Suppressor macrophage treated with lipopolysaccharide for 1 hour (primary cell): ENCODE results near the gene GMIP.
A peak's percentile ranks its signal among the peaks of the same experiment; 100 is the strongest.
"Not testable (repeated sequence)": the region's sequence is repeated elsewhere in the genome, so short reads cannot be mapped to it uniquely, and the experiment has no call there.

Experiments used
- DNase-seq, 3 donors: peaks; one replicate each; pipeline ENCODE4 v3.0.0-alpha.2; 2020 to 2022

The GMIP gene, protein sequence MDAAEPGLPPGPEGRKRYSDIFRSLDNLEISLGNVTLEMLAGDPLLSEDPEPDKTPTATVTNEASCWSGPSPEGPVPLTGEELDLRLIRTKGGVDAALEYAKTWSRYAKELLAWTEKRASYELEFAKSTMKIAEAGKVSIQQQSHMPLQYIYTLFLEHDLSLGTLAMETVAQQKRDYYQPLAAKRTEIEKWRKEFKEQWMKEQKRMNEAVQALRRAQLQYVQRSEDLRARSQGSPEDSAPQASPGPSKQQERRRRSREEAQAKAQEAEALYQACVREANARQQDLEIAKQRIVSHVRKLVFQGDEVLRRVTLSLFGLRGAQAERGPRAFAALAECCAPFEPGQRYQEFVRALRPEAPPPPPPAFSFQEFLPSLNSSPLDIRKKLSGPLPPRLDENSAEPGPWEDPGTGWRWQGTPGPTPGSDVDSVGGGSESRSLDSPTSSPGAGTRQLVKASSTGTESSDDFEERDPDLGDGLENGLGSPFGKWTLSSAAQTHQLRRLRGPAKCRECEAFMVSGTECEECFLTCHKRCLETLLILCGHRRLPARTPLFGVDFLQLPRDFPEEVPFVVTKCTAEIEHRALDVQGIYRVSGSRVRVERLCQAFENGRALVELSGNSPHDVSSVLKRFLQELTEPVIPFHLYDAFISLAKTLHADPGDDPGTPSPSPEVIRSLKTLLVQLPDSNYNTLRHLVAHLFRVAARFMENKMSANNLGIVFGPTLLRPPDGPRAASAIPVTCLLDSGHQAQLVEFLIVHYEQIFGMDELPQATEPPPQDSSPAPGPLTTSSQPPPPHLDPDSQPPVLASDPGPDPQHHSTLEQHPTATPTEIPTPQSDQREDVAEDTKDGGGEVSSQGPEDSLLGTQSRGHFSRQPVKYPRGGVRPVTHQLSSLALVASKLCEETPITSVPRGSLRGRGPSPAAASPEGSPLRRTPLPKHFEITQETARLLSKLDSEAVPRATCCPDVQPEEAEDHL

DNA sequence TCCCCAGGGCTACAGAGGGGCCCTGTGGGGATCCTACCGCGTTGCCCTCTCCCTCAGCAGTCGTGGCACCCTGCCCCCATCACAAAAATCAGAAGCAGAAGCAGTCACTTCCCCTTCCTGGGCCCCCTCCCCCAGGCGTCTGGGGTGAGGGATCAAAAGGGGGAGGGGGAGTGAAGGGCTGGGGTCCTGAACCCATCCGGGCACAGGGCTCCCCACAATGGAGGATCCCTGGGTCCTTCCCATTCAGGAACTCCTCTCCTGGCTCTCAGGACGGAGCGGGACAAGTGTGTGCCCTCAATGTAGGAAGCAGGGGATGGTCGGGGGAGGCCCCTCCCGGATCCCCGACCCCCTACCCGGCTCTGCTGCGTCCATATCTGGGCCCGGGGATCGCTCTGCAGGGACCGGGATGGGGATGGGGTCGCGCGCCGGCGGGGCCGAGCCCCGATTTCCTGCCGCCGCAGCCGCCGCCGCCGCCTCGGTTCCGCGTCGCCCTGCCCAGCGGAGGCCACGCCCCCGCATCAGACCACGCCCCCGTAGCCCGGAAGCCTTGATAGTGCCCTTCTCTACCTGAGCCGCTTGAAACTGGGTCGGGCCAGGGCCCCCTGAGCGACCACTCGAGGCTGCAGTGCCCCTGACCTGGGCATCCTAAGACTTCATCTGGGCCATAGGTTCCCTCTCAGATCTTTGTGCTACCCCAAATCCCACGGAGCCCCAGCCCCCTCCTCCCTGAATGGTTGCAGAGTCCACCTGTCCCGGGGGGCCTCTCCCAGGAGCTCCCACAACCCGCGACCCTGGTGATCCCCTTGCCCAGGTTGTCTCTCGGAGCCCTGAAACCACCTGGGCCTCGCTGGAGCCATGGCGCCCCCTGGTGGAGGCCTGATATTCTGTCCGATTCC is at the start of gene GMIP:
Gene GMIP, minus strand, starts transcription at position 500 of the 896 bp plus-strand sequence. Its CDS starts 128 bp downstream, at position 372.
- peak; percentile 75 to 92 (median 85) for DNase-seq

DNA sequence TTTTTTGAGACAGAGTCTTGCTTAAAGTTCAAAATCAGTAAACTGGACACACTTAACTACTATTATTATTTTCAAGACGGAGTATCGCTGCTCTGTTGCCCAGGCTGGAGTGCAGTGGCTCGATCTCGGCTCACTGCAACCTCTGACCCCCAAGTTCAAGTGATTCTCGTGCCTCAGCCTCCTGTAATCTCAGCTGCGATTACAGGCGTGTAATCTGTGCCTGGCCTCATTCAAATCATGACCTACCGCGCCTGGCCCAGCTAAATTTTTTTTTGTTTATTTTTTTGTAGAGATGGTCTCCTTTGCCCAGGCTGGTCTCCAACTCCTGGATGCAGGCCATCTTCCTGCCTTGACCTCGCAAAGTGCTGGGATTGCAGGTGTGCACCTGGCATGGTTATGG is 48.2 kb upstream of the GMIP start:
- no peak for DNase-seq

DNA sequence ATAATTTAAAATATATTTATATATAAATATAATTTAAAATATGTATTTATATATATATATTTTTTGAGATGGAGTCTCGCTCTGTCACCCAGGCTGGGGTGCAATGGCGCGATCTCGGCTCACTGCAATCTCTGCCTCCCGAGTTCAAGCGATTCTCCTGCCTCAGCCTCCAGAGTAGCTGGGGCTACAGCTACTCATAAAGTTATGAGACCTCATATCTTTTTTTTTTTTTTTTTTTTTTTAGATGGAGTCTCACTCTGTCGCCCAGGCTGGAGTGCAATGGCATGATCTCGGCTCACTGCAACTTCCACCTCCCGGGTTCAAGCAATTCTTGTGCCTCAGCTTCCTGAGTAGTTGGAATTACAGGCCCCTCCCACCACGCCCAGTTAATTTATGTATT is 45.6 kb upstream of the GMIP start:
- not testable (repeated sequence) for DNase-seq

DNA sequence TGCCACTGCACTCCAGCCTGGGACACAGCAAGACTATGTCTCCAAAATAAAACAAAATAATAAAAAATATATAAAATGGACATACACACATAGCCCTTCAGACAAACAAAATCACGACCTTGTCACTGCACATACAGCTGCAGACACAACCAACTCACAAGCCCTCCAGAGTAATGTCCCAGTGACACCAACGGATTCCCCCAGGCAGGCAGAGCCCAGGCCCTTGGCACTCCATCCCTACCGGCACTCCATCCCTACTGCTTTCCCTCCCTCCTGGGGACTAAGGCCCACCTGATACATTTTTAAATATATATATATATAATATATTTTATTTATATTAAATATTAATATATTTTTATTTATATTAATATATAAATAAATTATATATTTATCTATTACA is 43.6 kb upstream of the GMIP start:
- no peak for DNase-seq

DNA sequence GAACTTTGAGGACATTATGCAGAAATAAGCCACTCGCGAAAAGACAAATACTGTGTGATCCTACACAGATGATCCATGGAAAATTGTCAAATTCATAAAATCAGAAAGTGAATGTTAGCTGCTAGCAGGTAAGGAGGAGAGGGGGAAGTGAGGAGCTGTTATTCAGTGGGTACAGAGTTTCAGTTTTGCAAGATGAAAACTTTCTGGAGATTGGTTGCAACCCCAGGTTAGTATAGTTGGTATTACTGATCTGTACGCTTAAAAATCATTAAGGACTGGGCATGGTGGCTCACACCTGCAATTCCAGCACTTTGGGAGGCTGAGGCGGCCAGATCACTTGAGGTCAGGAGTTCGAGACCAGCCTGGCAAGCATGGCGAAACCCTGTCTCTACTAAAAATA is 43.1 kb upstream of the GMIP start:
- DNase-seq, result no peak

DNA sequence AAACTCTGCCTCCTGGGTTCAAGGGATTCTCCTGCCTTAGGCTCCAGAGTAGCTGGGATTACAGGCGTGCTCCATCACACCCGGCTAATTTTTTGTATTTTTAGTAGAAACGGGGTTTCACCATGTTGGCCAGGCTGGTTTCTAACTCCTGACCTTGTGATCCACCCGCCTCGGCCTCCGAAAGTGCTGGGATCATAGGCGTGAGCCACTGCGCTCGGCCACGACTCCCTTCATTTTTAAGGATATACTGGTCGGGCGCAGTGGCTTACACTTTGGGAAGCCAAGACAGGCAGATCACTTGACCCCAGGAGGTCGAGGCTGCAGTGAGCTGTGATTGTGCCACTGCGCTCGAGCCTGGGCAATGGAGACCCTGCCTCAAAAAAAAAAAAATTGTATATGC is 42.7 kb upstream of the GMIP start:
- not testable (repeated sequence) for DNase-seq

DNA sequence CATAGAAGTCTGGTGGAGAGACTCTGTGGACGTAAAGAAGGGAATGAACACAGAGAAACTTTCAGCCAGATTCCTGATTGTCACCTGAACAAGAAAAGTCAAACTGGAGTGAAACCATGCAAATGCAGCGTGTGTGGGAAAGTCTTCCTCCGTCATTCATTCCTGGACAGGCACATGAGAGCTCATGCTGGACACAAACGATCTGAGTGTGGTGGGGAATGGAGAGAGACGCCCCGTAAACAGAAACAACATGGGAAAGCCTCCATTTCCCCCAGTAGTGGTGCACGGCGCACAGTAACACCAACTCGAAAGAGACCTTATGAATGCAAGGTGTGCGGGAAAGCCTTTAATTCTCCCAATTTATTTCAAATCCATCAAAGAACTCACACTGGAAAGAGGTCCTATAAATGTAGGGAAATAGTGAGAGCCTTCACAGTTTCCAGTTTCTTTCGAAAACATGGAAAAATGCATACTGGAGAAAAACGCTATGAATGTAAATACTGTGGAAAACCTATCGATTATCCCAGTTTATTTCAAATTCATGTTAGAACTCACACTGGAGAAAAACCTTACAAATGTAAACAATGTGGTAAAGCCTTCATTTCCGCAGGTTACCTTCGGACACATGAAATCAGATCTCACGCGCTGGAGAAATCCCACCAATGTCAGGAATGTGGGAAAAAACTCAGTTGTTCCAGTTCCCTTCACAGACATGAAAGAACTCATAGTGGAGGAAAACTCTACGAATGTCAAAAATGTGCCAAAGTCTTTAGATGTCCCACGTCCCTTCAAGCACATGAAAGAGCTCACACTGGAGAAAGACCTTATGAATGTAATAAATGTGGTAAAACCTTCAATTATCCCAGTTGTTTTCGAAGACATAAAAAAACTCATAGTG is 36.0 kb upstream of the GMIP start:
- no peak for DNase-seq

DNA sequence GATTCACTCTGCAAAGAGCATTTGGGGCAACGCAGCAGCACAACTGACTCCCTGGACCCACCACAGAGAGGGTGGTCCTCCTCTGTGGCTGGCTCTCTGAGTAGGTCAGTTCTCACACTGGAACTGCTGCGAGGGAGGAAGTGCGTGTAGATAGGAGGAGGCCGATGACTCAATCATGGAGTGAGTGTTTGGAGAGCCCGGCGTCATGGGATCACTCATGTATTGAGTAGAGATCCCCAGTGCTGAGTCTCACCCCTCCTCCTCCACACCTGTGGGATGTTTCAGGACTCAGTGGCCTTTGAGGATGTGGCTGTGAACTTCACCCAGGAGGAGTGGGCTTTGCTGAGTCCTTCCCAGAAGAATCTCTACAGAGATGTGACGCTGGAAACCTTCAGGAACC is 34.1 kb upstream of the GMIP start:
- DNase-seq, result no peak

DNA sequence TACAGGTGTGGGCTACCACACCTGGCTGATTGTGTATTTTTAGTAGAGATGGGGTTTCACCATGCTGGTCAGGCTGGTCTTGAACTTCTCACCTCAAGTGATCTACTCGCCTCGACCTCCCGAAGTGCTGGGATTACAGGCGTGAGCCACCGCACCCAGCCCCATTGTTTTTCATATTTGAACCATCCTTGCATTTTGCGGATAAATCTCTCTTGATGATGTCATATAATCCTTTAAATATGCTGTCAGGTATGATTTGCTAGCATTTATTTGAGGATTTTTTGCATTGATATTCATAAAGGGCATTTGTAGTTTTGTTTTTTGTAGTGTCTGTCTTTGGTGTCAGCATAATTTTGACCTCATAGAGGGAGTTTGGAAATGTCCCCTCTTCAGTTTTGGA is 30.9 kb upstream of the GMIP start:
- DNase-seq, result no peak

DNA sequence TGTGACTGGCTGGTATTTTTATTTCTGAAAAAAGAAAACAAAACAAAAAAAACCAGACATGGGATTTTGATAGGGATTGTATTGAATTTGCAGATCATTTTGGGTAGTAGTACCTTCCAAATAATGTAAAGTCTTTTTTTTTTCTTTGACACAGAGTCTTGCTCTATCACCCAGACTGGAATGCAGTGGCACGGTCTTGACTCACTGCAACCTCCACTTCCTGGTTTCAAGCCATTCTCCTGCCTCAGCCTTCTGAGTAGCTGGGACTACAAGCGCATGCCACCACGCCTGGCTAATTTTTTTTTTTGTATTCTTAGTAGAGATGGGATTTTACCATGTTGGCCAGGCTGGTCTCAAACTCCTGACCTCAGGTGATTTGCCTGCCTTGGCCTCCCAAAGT is 29.4 kb upstream of the GMIP start:
- no peak for DNase-seq

DNA sequence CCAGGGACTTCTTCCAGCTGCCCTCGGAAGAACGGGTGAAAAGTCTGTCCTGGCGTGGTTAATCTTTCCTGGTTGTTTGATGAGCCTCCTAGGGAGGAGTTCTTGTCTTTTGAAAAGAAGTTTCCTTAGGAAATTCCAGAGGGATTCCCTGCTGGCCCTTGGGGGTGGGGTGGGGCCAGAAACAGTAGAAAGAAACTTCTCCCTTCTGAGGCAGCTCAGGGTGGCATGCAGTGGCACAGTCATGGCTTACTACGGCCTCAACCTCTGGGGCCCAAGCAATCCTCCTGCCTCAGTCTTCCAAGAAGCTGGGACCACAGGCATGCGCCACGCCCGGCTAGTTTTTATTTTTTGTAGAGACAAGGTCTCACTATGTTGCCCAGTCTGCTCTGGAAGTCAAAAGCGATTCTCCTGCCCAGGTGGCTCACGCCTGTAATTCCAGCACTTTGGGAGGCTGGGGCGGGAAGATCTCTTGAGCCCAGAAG is 26.7 kb upstream of the GMIP start:
- peak; percentile 38 to 56 (median 53) for DNase-seq

DNA sequence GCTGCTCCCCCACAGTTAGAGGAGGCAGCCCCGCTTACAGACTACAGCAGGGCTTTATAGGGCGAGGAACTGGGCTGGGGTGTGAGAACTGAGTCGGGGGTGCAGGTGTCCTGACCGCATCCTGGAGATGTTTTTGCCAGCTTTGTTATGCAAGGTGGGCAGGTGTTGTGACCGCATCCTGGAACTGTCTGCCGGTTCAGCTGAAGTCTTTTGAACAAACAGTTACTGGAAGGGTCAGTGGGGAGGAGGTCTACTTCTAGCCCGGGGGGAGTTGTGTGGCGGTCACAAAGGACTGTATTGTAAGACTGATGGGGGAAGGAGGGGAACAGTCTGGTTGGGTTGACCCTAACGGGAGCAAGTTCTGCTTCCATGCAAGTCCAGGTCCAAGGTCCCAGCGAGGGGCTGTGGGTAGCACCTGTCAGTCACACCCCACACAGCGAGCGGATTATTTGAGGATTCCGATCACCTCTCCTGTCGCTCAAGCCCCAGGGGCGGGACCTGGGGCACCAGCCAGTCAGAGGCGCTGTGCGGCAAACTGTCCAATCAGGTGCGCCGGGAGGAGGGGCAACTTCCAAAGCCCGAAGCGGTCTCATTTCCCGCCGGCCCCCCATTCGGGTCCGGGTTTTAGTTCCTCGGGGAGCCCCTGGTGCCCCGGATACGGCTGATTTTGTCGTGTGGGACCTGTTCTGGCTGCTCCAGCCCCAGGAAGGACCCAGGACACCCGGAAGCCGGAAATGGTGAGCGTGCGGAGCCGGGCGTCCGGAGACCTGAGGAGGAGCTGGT is 25.0 kb upstream of the GMIP start, which contains the start of gene ZNF101:
Gene ZNF101, plus strand, starts transcription at position 610 of the 783 bp plus-strand sequence. Its CDS starts 125 bp downstream, at position 735.
- DNase-seq, result peak; percentile 95 to 97 (median 96)

DNA sequence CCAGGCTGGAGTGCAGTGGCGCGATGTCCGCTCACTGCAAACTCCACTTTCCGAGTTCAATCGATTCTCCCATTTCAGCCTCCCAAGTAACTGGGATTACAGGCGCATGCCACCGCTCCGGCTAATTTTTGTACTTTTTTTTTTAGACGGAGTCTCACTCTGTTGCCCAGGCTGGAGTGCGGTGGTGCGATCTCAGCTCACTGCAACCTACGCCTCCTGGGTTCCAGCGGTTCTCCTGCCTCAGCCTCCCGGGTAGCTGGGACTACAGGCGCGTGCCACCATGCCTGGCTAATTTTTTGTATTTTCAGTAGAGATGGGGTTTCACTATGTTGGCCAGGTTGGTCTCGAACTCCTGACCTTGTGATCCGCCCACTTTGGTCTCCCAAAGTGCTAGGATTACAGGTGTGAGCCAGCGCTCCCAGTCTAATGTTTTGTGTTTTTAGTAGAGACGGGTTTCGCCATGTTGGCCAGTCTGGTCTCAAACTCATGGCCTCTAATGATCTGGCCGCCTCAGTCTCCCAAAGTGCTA is 22.0 kb upstream of the GMIP start:
- DNase-seq, result not testable (repeated sequence)

DNA sequence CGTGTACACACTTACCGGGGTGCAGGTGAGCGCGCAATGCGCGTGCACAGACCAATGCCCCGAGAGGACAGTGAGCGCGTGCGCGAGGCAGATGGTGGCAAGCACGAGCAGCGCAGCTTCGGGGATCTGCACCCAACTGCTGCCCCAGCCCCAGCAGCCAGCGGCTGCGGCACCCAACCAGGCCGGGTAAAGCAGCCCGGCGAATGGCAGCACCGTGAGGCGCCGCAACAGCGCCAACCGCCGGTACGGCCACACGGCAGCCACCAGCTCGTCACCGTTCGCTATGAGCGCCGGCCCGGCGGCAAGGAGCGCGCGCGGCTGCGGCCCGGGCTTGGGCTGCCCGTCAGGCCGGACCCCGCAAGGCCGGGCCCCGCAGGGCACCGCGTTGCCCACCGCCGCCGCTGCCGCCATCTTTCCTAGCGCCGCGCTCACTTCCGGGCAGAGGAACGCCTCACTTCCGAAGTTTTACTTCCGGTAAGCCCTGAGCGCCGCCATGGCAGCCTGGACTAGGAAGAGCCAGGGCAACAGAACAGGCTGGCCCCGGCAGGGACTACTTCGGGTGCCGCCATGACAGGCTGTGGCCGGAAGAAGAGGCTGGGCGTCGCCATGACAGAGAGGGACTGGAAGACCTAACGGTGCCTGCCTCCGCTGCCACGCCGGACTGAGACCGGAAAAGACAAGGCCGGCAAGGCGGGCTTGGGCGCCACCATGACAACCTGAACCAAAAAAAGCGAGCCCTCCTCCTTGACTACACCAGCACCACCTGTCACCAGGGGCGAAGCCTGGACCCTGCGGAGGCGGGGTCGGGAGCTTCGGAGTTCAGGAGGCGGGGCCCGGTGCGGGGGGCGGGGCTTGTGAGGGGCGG is 20.0 kb upstream of the GMIP start, which contains the start of gene ATP13A1:
Gene ATP13A1, minus strand, starts transcription at position 421 of the 865 bp plus-strand sequence. Its CDS starts 10 bp downstream, at position 411.
- DNase-seq, result peak; percentile 97 to 98 (median 98)

DNA sequence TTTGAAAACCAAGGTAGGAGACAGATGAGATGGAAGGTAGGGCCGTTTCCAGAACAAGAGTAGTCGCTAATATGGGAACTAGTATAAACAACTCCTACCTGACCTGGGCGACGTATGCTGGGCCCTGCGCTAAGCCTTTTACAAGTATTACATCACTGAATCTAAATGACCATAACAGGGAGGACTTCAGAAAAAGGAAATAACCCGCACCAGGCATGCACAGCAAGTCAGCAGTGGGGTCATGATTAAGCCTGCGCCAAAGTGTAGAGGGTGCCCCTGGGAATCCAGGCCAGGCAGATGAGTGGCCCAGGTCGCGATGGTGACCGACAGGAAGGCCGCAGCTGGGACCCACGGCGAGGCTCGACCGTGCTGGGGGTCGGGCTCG is 19.4 kb upstream of the GMIP start:
- peak; percentile 42 to 61 (median 44) for DNase-seq

DNA sequence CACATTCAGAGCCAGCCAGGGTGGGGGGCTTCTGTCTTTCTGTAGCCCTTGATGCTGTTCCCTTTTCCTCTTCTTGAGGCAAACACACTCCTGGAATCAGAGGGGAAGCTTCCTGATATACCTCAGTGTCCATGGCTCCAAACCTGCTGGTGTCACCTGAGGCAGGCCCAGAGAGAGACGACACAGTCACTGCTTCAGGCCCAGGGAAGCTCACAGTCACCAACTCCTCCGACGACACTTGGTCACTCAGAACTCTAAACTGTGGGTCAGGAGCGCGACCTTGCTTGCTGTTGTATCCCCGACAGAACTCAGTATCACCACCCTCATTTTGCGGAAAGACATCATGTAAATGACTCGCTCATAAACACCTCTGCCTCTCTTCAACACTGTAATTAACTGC is 18.9 kb upstream of the GMIP start:
- no peak for DNase-seq

DNA sequence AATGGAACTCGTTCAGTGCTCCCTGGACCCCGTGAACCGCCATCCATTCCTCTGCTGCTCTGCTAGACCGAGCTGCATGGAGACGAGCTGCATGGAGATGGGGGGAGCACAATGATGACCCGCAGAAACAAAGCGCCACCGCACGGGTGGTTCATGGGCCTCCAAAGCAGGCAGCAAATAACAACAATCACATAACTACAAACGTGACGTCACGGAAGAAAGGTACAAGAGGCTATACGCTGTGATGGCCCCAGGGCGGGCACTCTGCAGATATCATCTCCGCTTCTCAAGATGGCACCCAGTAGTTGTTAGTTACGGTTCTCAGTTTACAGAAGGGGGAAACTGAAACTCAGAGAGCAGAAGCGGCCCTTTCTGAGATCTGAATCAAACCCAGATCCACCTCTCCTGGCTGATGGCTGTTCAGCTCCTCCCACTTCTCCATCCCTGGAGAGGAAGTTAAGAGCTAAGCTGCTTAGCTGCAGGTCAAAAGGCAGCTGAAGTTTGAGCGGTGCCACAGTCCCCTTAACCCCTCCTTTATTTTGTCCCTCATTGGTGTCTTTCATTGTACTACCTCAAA is 18.3 kb upstream of the GMIP start:
- DNase-seq, result peak; percentile 72 to 85 (median 74)

DNA sequence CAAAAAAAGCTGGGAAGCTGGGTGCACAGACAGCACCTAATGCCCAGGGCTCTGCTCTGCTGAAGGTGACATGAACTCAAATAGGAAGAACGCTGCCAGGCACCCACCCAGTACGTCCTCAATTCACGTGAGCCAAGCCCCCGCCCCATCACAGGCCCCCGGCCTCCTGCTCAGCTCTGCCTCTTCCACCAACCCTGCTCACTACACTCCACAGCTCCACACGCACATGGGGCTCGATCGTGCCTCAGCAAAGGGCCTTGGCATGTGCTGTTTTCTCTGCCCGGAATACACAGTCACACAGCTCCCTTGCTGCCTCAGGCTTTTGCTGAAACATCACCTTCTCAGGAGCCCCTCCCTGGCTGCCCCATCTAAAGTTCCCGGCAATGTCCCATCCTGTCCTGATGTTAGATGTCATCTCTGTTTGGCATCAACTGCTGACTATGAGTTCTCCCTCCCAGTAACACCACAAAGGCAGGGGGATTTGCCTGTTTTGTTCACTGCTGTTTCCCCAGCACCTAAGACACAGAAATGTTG is 17.8 kb upstream of the GMIP start:
- no peak for DNase-seq
